HG03521 (cell line): ENCODE data around the gene BDP1.
A peak's percentile ranks its signal among the peaks of the same experiment; 100 is the strongest.
"Not testable (repeated sequence)": the region's sequence is repeated elsewhere in the genome, so short reads cannot be mapped to it uniquely, and the experiment has no call there.

Experiments
- ATAC-seq: cut with Tn5 transposase; IDR thresholded peaks from one replicate; pipeline ENCODE4 v1.9.1; 2021; ENCODE audit warnings: mild to moderate bottlenecking, moderate library complexity; ENCODE audit not compliant: unreplicated experiment

BDP1 gene, protein sequence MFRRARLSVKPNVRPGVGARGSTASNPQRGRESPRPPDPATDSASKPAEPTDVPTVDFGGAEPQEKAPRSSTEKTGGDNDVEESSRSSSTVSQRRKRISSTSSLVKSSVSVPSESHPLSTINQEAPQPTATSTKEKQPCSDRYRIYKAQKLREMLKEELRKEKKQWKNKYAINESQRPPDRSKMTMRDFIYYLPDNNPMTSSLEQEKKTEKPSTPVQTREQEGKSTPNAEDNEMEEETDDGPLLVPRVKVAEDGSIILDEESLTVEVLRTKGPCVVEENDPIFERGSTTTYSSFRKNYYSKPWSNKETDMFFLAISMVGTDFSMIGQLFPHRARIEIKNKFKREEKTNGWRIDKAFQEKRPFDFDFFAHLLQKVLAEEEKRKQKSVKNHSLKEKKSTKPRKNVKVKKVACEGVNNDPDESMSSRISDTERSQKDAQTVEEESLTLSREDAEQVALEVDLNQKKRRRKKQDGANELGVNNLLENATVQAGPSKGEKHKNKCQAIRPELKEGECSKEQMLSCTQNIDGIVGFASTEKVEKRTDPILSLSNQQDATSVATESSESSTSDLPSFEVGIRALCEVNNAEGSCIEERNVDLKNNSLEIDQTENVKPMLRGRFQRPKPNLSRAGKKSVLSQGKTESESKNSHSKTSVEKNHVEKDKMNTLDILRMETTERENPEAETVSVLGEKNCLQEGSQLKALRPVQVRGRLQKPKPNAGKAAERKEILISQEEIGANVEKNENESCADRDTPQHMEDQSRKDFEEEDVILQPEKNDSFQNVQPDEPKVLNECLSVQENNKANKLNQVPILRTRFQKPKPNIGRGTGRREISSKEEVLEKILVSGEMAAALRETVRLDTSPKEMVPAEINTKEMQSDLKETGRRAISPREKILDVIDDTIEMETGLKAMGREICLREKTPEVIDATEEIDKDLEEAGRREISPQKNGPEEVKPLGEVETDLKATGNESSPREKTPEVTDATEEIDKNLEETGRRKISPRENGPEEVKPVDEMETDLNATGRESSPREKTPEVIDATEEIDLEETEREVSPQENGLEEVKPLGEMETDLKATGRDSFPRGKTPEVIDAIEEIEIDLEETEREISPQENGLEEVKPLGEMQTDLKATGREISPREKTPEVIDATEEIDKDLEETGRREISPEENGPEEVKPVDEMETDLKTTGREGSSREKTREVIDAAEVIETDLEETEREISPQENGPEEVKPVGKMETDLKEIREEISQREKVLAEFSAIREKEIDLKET (N-terminal part only)

GRCh38 chr5:71455427-71456361 lies at the start of gene BDP1:
BDP1 (plus strand) TSS chr5:71455651; CDS start chr5:71455878, 227 bp downstream.
- peak; percentile 91 for ATAC-seq

- ATAC-seq: not testable (repeated sequence)
Measured at GRCh38 chr5:71410088-71410487, 45.4 kb upstream of the BDP1 start.

GRCh38 chr5:71415626-71416025 lies 39.8 kb upstream of the BDP1 start:
- not testable (repeated sequence) for ATAC-seq

DNA sequence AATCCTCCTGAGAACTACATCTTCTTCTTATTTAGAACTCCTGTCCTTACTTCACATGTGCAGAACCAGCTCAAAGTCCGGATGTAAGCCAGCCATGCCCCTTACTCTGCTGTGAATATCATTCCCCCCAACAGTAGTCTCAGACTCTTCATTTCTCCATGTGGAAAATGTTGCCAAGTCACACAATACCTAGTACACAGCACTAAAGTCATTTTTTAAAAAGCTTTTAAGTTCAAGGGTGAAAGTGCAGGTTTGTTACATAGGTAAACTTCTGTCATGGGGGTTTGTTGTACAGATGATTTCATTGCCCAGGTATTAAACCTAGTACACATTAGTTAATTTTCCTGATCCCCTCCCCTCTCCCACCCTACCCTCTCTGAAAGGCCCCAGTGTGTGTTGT lies 37.4 kb upstream of the BDP1 start:
- not testable (repeated sequence) for ATAC-seq

- ATAC-seq: not testable (repeated sequence)
Measured at GRCh38 chr5:71421278-71421677, 34.2 kb upstream of the BDP1 start.

- ATAC-seq: not testable (repeated sequence)
Measured at GRCh38 chr5:71423896-71424295, 31.6 kb upstream of the BDP1 start.

GRCh38 chr5:71426686-71427474 lies 28.6 kb upstream of the BDP1 start:
- not testable (repeated sequence) for ATAC-seq

DNA sequence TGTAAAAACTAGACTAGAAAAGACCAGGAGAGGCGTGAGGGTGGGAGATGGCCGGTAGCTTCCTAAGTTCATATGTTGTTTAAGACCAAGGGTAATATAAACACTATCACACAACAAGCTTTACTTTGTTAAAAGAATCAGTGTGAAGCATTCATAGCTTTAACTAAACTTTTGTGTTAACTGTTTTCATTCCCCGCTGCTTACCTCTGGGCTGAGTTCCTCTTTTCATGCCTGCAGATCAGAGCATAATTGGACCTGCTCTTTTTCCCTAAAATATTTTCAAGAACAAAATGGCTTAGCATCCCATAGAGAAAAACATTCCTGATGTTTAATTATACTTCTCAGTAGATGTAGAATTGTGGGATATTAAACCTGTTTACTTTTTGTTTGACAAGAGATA lies 23.0 kb upstream of the BDP1 start:
- ATAC-seq: not testable (repeated sequence)

DNA sequence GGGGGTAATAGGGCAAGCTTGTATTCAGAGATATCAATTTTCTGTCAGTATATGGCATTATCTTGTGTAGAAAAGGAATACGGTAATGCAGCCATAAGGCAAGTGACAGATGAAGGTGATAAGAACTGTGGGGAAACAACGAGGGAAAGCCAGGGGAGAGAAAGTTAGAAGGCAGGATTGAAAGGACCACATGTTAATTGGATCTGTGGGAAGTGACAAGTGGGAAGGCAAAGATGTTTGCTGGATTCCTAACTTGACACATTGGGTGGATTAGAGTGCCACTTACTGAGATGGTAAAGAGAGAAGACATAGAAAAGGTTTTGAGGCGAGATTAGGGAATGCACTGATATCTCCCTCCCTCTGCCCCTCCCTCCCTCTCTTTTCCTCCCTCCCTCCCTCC lies 20.6 kb upstream of the BDP1 start:
- not testable (repeated sequence) for ATAC-seq

- not testable (repeated sequence) for ATAC-seq
Measured at GRCh38 chr5:71441564-71441963, 13.9 kb upstream of the BDP1 start.

DNA sequence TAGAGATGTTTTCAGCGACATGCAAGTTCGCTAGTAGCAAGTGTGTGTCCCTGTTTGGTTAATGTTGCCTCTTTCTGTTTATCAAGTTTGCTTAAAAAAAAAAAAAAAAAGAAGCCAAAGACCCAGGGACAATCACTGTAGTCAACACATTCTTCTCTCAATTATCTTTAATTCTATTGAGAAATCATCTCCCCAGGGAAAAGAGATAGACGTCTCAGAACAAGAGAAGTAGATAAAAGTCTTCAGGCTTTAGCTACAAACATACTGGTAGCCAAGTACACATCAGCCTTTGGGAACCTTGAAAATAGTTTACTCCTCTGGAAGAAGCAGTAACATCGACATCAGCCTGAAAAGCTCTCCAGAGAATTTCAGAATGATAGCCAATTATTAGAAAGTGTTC lies 11.6 kb upstream of the BDP1 start:
- not testable (repeated sequence) for ATAC-seq

GRCh38 chr5:71445015-71445414 lies 10.4 kb upstream of the BDP1 start:
- not testable (repeated sequence) for ATAC-seq

GRCh38 chr5:71445523-71446152 lies 9.8 kb upstream of the BDP1 start:
- ATAC-seq: not testable (repeated sequence)

GRCh38 chr5:71446540-71447216 lies 8.8 kb upstream of the BDP1 start:
- peak; percentile 24 for ATAC-seq

GRCh38 chr5:71447218-71447808 lies 8.1 kb upstream of the BDP1 start:
- ATAC-seq: peak; percentile 87

DNA sequence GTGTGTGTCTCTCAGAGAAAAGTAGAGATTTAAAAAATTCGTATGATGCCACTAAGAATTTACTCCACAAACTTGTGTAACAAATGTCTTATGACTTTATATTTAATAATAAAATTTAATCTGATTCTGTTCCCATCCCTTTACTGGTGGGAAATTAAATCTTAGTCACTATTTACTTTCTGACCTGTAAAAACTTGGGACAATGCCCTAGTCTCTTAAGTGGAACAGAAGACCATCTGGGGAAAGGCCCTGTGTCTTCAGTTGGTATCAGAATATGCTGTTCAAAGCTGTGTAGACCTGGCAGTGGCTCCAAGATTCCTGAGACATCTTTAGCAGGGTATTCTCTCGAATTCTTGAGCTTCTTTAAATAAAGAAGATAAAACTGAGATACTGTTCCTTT lies 2.6 kb upstream of the BDP1 start:
- ATAC-seq: no peak

DNA sequence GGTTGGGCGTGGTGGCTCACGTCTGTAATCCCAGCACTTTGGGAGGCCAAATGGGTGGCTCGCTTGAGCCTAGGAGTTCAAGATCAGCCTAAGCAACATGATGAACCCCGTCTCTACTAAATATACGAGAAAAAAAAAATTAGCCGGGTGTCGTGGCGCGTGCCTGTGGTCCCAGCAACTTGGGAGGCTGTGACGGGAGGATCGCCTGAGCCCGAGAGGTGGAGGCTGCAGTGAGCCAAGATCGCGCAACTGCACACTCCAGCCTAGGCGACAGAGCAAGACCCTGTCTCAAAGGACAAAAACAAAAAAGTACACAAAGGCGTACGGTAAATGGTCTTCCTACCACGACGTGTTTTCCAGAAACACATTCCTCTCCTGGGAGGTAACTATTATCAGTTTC lies 538 bp upstream of the BDP1 start:
- no peak for ATAC-seq

GRCh38 chr5:71456362-71456743 lies 902 bp downstream of the BDP1 start:
- no peak for ATAC-seq
